Breast epithelium (tissue), 3 donors: ENCODE data around the gene RILP.

Experiments
- CTCF ChIP-seq, 3 donors: fragments of 450-650 bp; IDR thresholded peaks; one replicate each; pipeline ENCODE4 v1.5.1; 2016 to 2017; ENCODE audit warnings: antibody characterized with exemption in 3 of 3, mild to moderate bottlenecking in 3 of 3, moderate library complexity in 3 of 3
- POLR2A ChIP-seq: fragments of 450-650 bp; IDR thresholded peaks from one replicate; pipeline ENCODE4 v1.6.1; 2016; ENCODE audit warnings: antibody characterized with exemption, mild to moderate bottlenecking, moderate library complexity
- POLR2AphosphoS5 ChIP-seq, 3 donors: sonication (generic); formaldehyde crosslinking; IDR thresholded peaks; one replicate each; pipeline ENCODE4 v1.6.1; 2017; ENCODE audit warnings: antibody characterized with exemption in 3 of 3

DNA sequence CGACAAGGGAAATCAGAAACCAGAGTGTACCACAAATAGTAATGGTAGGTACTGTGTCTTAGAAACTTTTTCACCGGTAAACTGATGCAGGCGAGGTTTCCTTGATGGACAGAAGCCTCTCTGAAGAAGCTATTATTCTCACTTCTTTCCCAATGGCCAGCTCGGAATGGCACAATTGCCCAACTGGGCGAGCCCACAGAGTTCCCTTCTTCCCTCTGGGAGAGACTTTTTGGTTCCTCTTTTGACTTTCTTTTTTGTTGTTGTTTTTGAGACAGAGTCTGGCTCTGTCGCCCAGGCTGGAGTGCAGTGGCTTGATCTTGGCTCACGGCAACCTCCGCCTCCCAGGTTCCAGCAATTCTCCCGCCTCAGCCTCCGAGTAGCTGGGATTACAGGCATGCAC, 38.0 kb downstream of the RILP start:
- no peak for TF ChIP-seq CTCF (IDR thresholded peaks at IDR 0.05)
- TF ChIP-seq POLR2AphosphoS5 (IDR thresholded peaks at IDR 0.05) = no peak
- TF ChIP-seq POLR2A = no peak
